Activated CD8-positive, alpha-beta memory T cell treated with anti-CD3 and anti-CD28 coated beads, Interleukin-2, amount 10 ng/mL, durations not matched to agents 7 days and 5 days (primary cell): ENCODE results near the gene ASTN2. TPM values are rescaled to one million over a fixed set of nuclear protein-coding genes. Genes with fewer than 3 reads are reported as not detected.

Experiments used
- ATAC-seq: fragments of 150-1000 bp; cut with Tn5 transposase; one replicate; pipeline ENCODE4 v1.10.0; 2021; ENCODE audit warnings: moderate library complexity
- CTCF ChIA-PET: fragments of 350-600 bp; sonication (Branson Sonifier 250); formaldehyde crosslinking; loops from one replicate; lab custom pipeline; 2021; ENCODE audit warnings: antibody characterized with exemption; lab: Charles Lee
- DNase-seq: peaks from one replicate; pipeline ENCODE4 v3.0.0-alpha.2; 2020
- H3K27ac Mint-ChIP-seq: one replicate; pipeline ENCODE4 v1.8.0; 2021; ENCODE audit warnings: mild to moderate bottlenecking, mixed read lengths
- H3K27me3 Mint-ChIP-seq: one replicate; pipeline ENCODE4 v1.8.0; 2021; ENCODE audit warnings: mixed read lengths
- H3K36me3 Mint-ChIP-seq: one replicate; pipeline ENCODE4 v1.8.0; 2021; ENCODE audit warnings: mild to moderate bottlenecking, mixed read lengths
- H3K4me1 Mint-ChIP-seq: one replicate; pipeline ENCODE4 v1.8.0; 2021; ENCODE audit warnings: mixed read lengths
- H3K4me3 Mint-ChIP-seq: one replicate; pipeline ENCODE4 v1.8.0; 2021; ENCODE audit warnings: mild to moderate bottlenecking, moderate library complexity, mixed read lengths
- H3K9me3 Mint-ChIP-seq: one replicate; pipeline ENCODE4 v1.8.0; 2022; ENCODE audit warnings: low read depth, mixed read lengths
- total RNA-seq, 2 experiments: library from RNA; stranded (reverse); gene quantifications; one replicate each; pipeline ENCODE4 v1.2.3, GENCODE V29; 2021

ASTN2 gene
- total RNA-seq, 2 experiments from 2014 or later: 4.0 to 5.4 TPM

GRCh38 chr9:117325110-117325731 lies 89.6 kb downstream of the ASTN2 start:
- ATAC-seq: no peak
- CTCF ChIA-PET: no interaction called here
- H3K27me3 Mint-ChIP-seq: no peaks in the 10 kb centered on the region
- no peak for DNase-seq
- peaks cover 2% of the 10 kb centered on the region for H3K9me3 Mint-ChIP-seq
- H3K27ac Mint-ChIP-seq: no peak overlapping the region
- no peaks in the 10 kb centered on the region for H3K4me1 Mint-ChIP-seq
- H3K4me3 Mint-ChIP-seq: no peak overlapping the region
- H3K36me3 Mint-ChIP-seq: no peaks in the 10 kb centered on the region

DNA sequence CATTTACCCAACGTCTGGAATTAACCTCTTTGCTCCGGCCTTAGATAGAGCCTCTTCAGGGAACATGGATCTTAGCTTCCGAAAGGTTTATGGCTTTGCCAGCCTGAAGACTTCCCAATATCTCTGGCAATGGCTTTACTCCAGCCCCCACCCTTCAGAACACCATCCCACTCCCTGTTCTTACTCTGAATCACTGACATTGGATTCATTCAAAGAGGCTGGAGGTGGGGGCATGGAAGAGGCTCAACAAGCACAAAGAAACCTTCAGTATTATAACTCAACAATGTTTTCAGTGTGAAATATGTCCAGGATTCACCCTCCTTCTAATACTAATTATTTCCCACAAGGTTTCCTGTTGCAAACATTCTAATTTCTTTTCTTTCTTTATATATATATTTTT lies 91.5 kb downstream of the ASTN2 start:
- H3K9me3 Mint-ChIP-seq: peaks cover 2% of the 10 kb centered on the region
- ATAC-seq (no peak), DNase-seq (no peak)

DNA sequence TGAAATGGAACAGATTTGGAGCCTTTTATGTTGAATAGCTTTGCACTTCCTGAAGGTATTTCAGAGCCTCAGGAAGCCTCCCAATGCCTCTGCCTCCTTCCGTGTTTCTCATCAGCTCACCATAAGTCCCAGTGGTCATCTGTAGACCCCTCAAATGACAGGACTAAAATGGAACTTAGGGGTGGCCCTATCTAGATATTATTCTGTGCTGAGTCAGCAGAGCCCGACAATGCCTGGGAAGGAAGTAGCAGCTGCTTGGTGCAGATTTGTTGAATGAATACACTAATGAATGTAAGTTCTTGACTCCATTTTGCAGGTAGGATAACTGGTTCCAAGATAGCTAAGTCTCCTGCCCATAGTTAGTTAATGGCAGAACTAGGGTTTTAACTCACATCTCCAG lies 97.7 kb downstream of the ASTN2 start:
- CTCF ChIA-PET: no interaction called here
- DNase-seq (no peak), ATAC-seq (no peak)
- H3K4me3 Mint-ChIP-seq: no peak overlapping the region
- H3K36me3 Mint-ChIP-seq: no peaks in the 10 kb centered on the region
- no peak overlapping the region for H3K27ac Mint-ChIP-seq
- H3K9me3 Mint-ChIP-seq: no peaks in the 10 kb centered on the region
- no peaks in the 10 kb centered on the region for H3K4me1 Mint-ChIP-seq
- no peaks in the 10 kb centered on the region for H3K27me3 Mint-ChIP-seq

More for the DNA sequence above, 91.5 kb downstream of the ASTN2 start:
- Mint-ChIP-seq H3K27me3 (no peaks in the 10 kb centered on the region), H3K4me1 (no peaks in the 10 kb centered on the region), H3K36me3 (no peaks in the 10 kb centered on the region), H3K4me3 (no peak overlapping the region), H3K27ac (no peak overlapping the region)
- CTCF ChIA-PET: no interaction called here

- Mint-ChIP-seq H3K36me3 (no peaks in the 10 kb centered on the region), H3K27ac (no peak overlapping the region), H3K4me1 (no peaks in the 10 kb centered on the region), H3K27me3 (no peaks in the 10 kb centered on the region), H3K9me3 (no peaks in the 10 kb centered on the region), H3K4me3 (no peak overlapping the region)
- CTCF ChIA-PET: no interaction called here
- no peak for DNase-seq
- ATAC-seq: no peak
These were observed 99.6 kb downstream of the ASTN2 start for GRCh38 chr9:117315236-117315635.

DNA sequence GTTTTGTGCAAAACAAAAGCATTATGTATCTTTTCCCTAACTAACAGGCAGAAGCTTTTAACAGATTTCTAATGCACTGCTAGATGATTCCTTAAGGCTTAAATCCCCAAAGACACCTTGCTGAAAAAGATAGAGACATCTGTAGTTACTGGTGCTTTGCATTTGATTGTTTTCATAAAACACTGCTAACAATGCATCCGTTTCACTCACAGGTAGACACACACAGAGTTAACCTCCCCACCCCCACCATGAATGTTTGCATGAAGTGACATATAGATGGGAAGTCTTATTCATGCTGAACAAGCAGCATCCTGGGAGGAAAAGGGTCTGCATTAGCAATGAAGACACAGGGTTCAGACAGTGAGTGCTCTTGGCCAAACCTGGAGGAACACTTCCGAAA lies 100.9 kb downstream of the ASTN2 start:
- no peak for ATAC-seq
- no peaks in the 10 kb centered on the region for H3K27me3 Mint-ChIP-seq

GRCh38 chr9:117307701-117308100 lies 107.2 kb downstream of the ASTN2 start:
- Mint-ChIP-seq H3K27ac (no peak overlapping the region), H3K4me1 (no peaks in the 10 kb centered on the region), H3K27me3 (no peaks in the 10 kb centered on the region), H3K4me3 (no peak overlapping the region), H3K36me3 (no peaks in the 10 kb centered on the region), H3K9me3 (no peaks in the 10 kb centered on the region)
- DNase-seq (no peak), ATAC-seq (no peak)
- CTCF ChIA-PET: no interaction called here

More for the DNA sequence above, 100.9 kb downstream of the ASTN2 start:
- no peak for DNase-seq
- Mint-ChIP-seq H3K4me3 (no peak overlapping the region), H3K9me3 (no peaks in the 10 kb centered on the region), H3K4me1 (no peaks in the 10 kb centered on the region), H3K27ac (no peak overlapping the region), H3K36me3 (no peaks in the 10 kb centered on the region)
- CTCF ChIA-PET: no interaction called here

- Mint-ChIP-seq H3K4me3 (no peak overlapping the region), H3K27me3 (no peaks in the 10 kb centered on the region), H3K9me3 (no peaks in the 10 kb centered on the region), H3K4me1 (no peaks in the 10 kb centered on the region), H3K36me3 (no peaks in the 10 kb centered on the region), H3K27ac (no peak overlapping the region)
- no peak for DNase-seq
- CTCF ChIA-PET: no interaction called here
- ATAC-seq: no peak
These were observed 108.8 kb downstream of the ASTN2 start for GRCh38 chr9:117306032-117306431.

DNA sequence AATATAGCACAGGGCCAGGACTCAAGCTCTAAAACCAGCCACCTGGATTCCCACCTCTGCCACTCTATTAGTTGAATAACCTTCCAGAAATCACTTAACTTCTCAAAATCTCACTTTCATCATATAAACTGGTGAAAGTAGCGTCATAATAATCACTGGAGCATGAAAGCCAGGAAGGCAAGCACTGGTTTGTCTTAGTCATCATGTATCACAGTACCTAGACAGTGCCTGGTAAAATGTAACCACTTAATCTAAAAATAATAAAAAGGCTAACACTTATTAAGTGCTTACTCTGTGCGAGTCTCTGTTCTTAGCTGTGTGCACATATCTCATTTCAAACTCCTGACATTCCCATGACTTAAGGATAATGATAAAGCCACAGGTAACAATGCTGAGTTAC lies 109.4 kb downstream of the ASTN2 start:
- H3K27me3 Mint-ChIP-seq: no peaks in the 10 kb centered on the region
- no peak overlapping the region for H3K27ac Mint-ChIP-seq
- no peaks in the 10 kb centered on the region for H3K36me3 Mint-ChIP-seq
- H3K9me3 Mint-ChIP-seq: no peaks in the 10 kb centered on the region
- CTCF ChIA-PET: no interaction called here
- ATAC-seq: no peak
- no peak overlapping the region for H3K4me3 Mint-ChIP-seq
- no peaks in the 10 kb centered on the region for H3K4me1 Mint-ChIP-seq
- DNase-seq: no peak

DNA sequence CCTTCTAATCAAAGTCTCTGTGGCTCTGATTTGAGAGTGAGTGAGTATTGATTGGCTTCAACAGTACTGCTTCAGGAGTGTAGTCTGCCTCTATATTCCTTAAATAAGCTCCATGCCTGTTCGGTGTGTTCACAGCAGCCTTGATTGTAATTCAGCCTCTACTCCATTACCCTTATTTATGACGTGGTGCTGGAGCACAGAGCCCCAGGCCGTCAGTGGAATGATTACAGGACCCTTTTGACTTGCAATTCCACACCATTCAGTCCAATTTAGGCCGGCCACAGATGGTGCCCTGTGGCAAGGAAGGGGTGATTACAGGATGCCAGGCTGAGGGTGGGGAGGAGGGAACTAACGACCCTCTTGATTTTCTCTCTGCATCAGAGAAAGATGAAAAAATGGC lies 110.3 kb downstream of the ASTN2 start:
- DNase-seq (no peak), ATAC-seq (no peak)
- peaks cover 2% of the 10 kb centered on the region for H3K9me3 Mint-ChIP-seq
- no peak overlapping the region for H3K27ac Mint-ChIP-seq
- no peaks in the 10 kb centered on the region for H3K4me1 Mint-ChIP-seq
- no peaks in the 10 kb centered on the region for H3K27me3 Mint-ChIP-seq
- no peak overlapping the region for H3K4me3 Mint-ChIP-seq
- CTCF ChIA-PET: no interaction called here
- no peaks in the 10 kb centered on the region for H3K36me3 Mint-ChIP-seq

DNA sequence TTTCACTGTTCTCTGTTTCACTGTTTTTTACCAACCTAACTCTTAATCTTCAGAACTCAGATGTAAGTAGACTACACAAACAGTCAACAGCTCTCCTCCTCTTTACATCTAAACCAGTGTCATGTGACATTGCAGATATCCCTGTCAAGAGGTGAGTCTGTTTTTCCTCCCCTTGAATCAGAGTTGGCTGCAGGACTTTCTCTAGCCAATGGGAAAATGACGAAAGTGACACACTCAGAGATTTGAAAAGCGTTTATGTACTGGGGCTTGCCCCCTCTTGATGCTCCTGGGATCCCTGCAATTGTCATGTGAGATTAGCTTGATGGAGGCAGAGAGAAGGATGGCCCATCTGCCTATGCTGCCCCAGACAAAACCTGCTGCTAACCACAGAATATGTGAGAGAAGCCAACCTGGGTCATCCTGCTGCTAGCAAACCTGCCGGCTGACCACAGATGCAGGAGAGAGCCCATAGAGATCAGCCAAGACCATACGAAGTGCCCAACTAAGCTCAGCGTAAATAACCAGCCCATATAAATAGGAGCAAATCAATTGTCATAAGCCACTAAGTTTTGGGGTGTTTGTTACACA lies 111.1 kb downstream of the ASTN2 start:
- Mint-ChIP-seq H3K4me3 (no peak overlapping the region), H3K36me3 (no peaks in the 10 kb centered on the region), H3K9me3 (peaks cover 2% of the 10 kb centered on the region), H3K27me3 (no peaks in the 10 kb centered on the region), H3K27ac (no peak overlapping the region), H3K4me1 (no peaks in the 10 kb centered on the region)
- CTCF ChIA-PET: no interaction called here
- ATAC-seq (no peak), DNase-seq (no peak)

DNA sequence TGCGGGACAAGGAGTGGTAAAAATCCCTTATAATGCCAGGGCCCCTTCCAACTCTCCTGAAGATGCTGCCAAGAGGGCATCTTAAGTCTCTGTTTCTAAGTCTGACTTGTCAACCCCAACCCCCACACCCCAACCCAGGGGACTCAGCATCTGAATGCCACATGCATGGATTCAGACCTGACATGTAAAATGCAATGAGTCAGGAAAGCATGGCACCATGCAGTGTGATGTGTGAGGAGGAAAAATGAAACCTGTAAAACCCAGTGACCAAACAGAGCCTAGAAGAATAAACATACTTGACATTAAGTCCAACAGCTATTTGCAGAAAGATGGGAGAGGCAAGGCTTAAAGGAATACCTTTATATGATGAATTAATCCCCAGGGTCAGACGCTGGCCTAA lies 112.4 kb downstream of the ASTN2 start:
- Mint-ChIP-seq H3K27me3 (no peaks in the 10 kb centered on the region), H3K36me3 (no peaks in the 10 kb centered on the region), H3K4me1 (no peaks in the 10 kb centered on the region), H3K27ac (no peak overlapping the region), H3K9me3 (peaks cover 2% of the 10 kb centered on the region), H3K4me3 (no peak overlapping the region)
- CTCF ChIA-PET: no interaction called here
- DNase-seq (no peak), ATAC-seq (no peak)

GRCh38 chr9:117300371-117301110 lies 114.3 kb downstream of the ASTN2 start:
- peaks cover 2% of the 10 kb centered on the region for H3K9me3 Mint-ChIP-seq

GRCh38 chr9:117296453-117296852 lies 118.4 kb downstream of the ASTN2 start:
- Mint-ChIP-seq H3K27me3 (no peaks in the 10 kb centered on the region), H3K4me1 (no peaks in the 10 kb centered on the region), H3K9me3 (peaks cover 5% of the 10 kb centered on the region), H3K4me3 (no peak overlapping the region), H3K27ac (no peak overlapping the region), H3K36me3 (no peaks in the 10 kb centered on the region)
- DNase-seq: no peak
- no peak for ATAC-seq
- CTCF ChIA-PET: no interaction called here

More at GRCh38 chr9:117300371-117301110, 114.3 kb downstream of the ASTN2 start:
- CTCF ChIA-PET: no interaction called here
- Mint-ChIP-seq H3K36me3 (no peaks in the 10 kb centered on the region), H3K27me3 (no peaks in the 10 kb centered on the region), H3K27ac (no peak overlapping the region), H3K4me3 (no peak overlapping the region), H3K4me1 (no peaks in the 10 kb centered on the region)
- ATAC-seq (no peak), DNase-seq (no peak)
